Liver (tissue), 9 donors: Measurements from ENCODE around the gene KIRREL3. TPM values are rescaled to one million over a fixed set of nuclear protein-coding genes. Genes with fewer than 3 reads are reported as not detected.

Experiments
- DNase-seq: peaks from one replicate; pipeline ENCODE4 v3.0.0-alpha.2; 2017; ENCODE audit warnings: low spot score
- H3K27ac ChIP-seq, 2 donors: one replicate each; pipeline ENCODE4 v1.7.0; 2013; ENCODE audit warnings: inconsistent platforms in 2 of 2, low read length in 2 of 2, control low read depth in 1 of 2, low read depth in 1 of 2, mild to moderate bottlenecking in 1 of 2
- H3K27me3 ChIP-seq, 4 donors: one replicate each; pipeline versions ENCODE4 v1.6.1 to v1.7.0; 2013; ENCODE audit warnings: low read length in 3 of 4, inconsistent platforms in 1 of 4, mild to moderate bottlenecking in 1 of 4, moderate library complexity in 1 of 4; ENCODE audit not compliant: control insufficient read depth in 4 of 4, insufficient read depth in 4 of 4
- H3K36me3 ChIP-seq, 4 donors: one replicate each; pipeline versions ENCODE4 v1.6.1 to v1.7.0; 2013; ENCODE audit warnings: low read length in 3 of 4, mild to moderate bottlenecking in 3 of 4, low read depth in 1 of 4, moderate library complexity in 1 of 4; ENCODE audit not compliant: control insufficient read depth in 4 of 4, insufficient read depth in 3 of 4
- H3K4me1 ChIP-seq, 4 donors: one replicate each; pipeline versions ENCODE4 v1.6.1 to v1.7.0; 2013; ENCODE audit warnings: low read length in 3 of 4, mild to moderate bottlenecking in 3 of 4, moderate library complexity in 1 of 4; ENCODE audit not compliant: control insufficient read depth in 4 of 4, insufficient read depth in 4 of 4
- H3K4me3 ChIP-seq, 3 donors: one replicate each; pipeline versions ENCODE4 v1.6.1 to v1.7.0; 2013; ENCODE audit warnings: low read length in 3 of 3, control low read depth in 1 of 3, low read depth in 1 of 3, mild to moderate bottlenecking in 1 of 3
- H3K9ac ChIP-seq, 2 donors: one replicate each; pipeline ENCODE4 v1.7.0; 2013; ENCODE audit warnings: low read length in 2 of 2, mild to moderate bottlenecking in 2 of 2, moderate library complexity in 2 of 2, control low read depth in 1 of 2, low read depth in 1 of 2
- H3K9me3 ChIP-seq, 4 donors: one replicate each; pipeline versions ENCODE4 v1.6.1 to v1.7.0; 2013; ENCODE audit warnings: low read length in 3 of 4; ENCODE audit not compliant: control insufficient read depth in 4 of 4
- EGR1 ChIP-seq, 2 donors: IDR thresholded peaks; 2 replicates each; pipeline ENCODE4 v1.6.1; 2016 to 2018; ENCODE audit warnings: antibody characterized with exemption in 2 of 2, low read depth in 2 of 2
- FOXA1 ChIP-seq: IDR thresholded peaks from 2 replicates; pipeline ENCODE4 v1.6.1; 2016; ENCODE audit warnings: antibody characterized with exemption
- FOXA2 ChIP-seq: IDR thresholded peaks from 2 replicates; pipeline ENCODE4 v1.6.1; 2016; ENCODE audit warnings: antibody characterized with exemption
- GABPA ChIP-seq, 2 donors: IDR thresholded peaks in 1 of 2; conservative IDR thresholded peaks in 1 of 2; 2 replicates each; pipeline ENCODE4 v1.6.1; 2016; ENCODE audit warnings: antibody characterized with exemption in 2 of 2, mild to moderate bottlenecking in 1 of 2, moderate library complexity in 1 of 2
- HNF4G ChIP-seq: IDR thresholded peaks from 2 replicates; pipeline ENCODE4 v1.6.1; 2016; ENCODE audit warnings: antibody characterized with exemption
- JUND ChIP-seq, 2 donors: IDR thresholded peaks; 2 replicates each; pipeline ENCODE4 v1.6.1; 2016; ENCODE audit warnings: antibody characterized with exemption in 2 of 2
- MAX ChIP-seq: IDR thresholded peaks from 2 replicates; pipeline ENCODE4 v1.6.1; 2016; ENCODE audit warnings: antibody characterized with exemption
- RAD21 ChIP-seq, 2 donors: IDR thresholded peaks; 2 replicates each; pipeline ENCODE4 v1.6.1; 2016; ENCODE audit warnings: antibody characterized with exemption in 2 of 2, mild to moderate bottlenecking in 2 of 2
- REST ChIP-seq: IDR thresholded peaks from 2 replicates; pipeline ENCODE4 v1.6.1; 2016; ENCODE audit warnings: antibody characterized with exemption, mild to moderate bottlenecking
- RXRA ChIP-seq, 2 donors: IDR thresholded peaks; 2 replicates each; pipeline ENCODE4 v1.6.1; 2017 to 2018; ENCODE audit warnings: antibody characterized with exemption in 2 of 2, mild to moderate bottlenecking in 1 of 2
- SP1 ChIP-seq: IDR thresholded peaks from 2 replicates; pipeline ENCODE4 v1.6.1; 2018; ENCODE audit warnings: antibody characterized with exemption, mild to moderate bottlenecking
- TAF1 ChIP-seq: conservative IDR thresholded peaks from 2 replicates; pipeline ENCODE4 v1.6.1; 2016; ENCODE audit warnings: antibody characterized with exemption, mild to moderate bottlenecking
- YY1 ChIP-seq: IDR thresholded peaks from 2 replicates; pipeline ENCODE4 v1.6.1; 2016; ENCODE audit warnings: antibody characterized with exemption, mild to moderate bottlenecking
- ZBTB33 ChIP-seq: IDR thresholded peaks from 2 replicates; pipeline ENCODE4 v1.6.1; 2016; ENCODE audit warnings: antibody characterized with exemption
- WGBS: extraction: QIAGEN DNeasy Blood & Tissue Kit; methylation state at CpG from one replicate; pipeline ENCODE4 v1.1.7; 2013; 5-methylcytosine and 5-hydroxymethylcytosine counted together
- polyA plus RNA-seq, 2 donors: library from polyadenylated mRNA; stranded (reverse) in 1 of 2; unstranded in 1 of 2; fragments of 200-250 nt in 1 of 2; fragments of >200 nt in 1 of 2; fragmentation: Nextera tagmentation in 1 of 2; extraction: Ambion mirVana in 1 of 2; gene quantifications; one replicate each; pipeline versions ENCODE4 v1.2.1 to v1.2.3, GENCODE V29; 2013 to 2015
- total RNA-seq, 2 donors: library from RNA; depleted of rRNA; stranded (reverse); fragments of >200 nt; gene quantifications; one replicate each; pipeline ENCODE4 v1.2.3, GENCODE V29; 2014
- donor health status: healthy.
- donor health status: healthy.
- donor health status: healthy.
- donor health status: healthy.
- donor health status: healthy.

The KIRREL3 gene
- total and polyA plus RNA-seq, 4 donors = 0.03 to 0.29 (median 0.08) TPM; not detected in 1

- TF ChIP-seq MAX (no peak), SP1 (no peak), FOXA1 (no peak), JUND (IDR thresholded peaks at IDR 0.05) (no peak), ZBTB33 (no peak), RAD21 (IDR thresholded peaks at IDR 0.05) (no peak), HNF4G (no peak)
Measured at GRCh38 chr11:126528075-126528474, 472.5 kb downstream of the KIRREL3 start (continued).

GRCh38 chr11:126527651-126528050, 472.9 kb downstream of the KIRREL3 start:
- H3K4me1 ChIP-seq = no peaks in the 10 kb centered on the region
- DNase-seq = no peak

GRCh38 chr11:126526471-126526870, 474.1 kb downstream of the KIRREL3 start:
- TF ChIP-seq JUND (IDR thresholded peaks at IDR 0.05) (no peak), FOXA2 (no peak), GABPA (IDR thresholded peaks at IDR 0.05 in 1 of 2, conservative IDR thresholded peaks at IDR 0.05 in 1 of 2) (no peak), SP1 (no peak), FOXA1 (no peak), RAD21 (IDR thresholded peaks at IDR 0.05) (no peak), HNF4G (no peak), YY1 (no peak), REST (no peak), EGR1 (IDR thresholded peaks at IDR 0.05; ENCODE audit: low read depth in 2 of 2) (no peak), MAX (no peak), RXRA (IDR thresholded peaks at IDR 0.05) (no peak), TAF1 (no peak), ZBTB33 (no peak)
- DNase-seq = no peak
- no peaks in the 10 kb centered on the region for H3K36me3 ChIP-seq
- H3K9ac ChIP-seq = no peak overlapping the region
- no peaks in the 10 kb centered on the region for H3K9me3 ChIP-seq
- peaks cover 0 to 7% (median 2%) of the 10 kb centered on the region in 4 donors for H3K27me3 ChIP-seq
- H3K4me3 ChIP-seq = no peak overlapping the region
- 77% methylated on average over 10 of the region's 10 CpGs for WGBS
- H3K27ac ChIP-seq = no peak overlapping the region
- H3K4me1 ChIP-seq = no peaks in the 10 kb centered on the region

More at GRCh38 chr11:126527651-126528050, 472.9 kb downstream of the KIRREL3 start:
- H3K27ac ChIP-seq = no peak overlapping the region
- no peak overlapping the region for H3K4me3 ChIP-seq
- no peak overlapping the region for H3K9ac ChIP-seq
- no peaks in the 10 kb centered on the region for H3K9me3 ChIP-seq
- peaks cover 0 to 7% (median 2%) of the 10 kb centered on the region in 4 donors for H3K27me3 ChIP-seq
- TF ChIP-seq RXRA (IDR thresholded peaks at IDR 0.05) = no peak
- no peak for TF ChIP-seq YY1
- no peaks in the 10 kb centered on the region for H3K36me3 ChIP-seq
- 82% methylated on average over 5 of the region's 5 CpGs for WGBS
